GM18502 (cell line): Measurements from ENCODE around the gene MYO5A.
"Not testable (repeated sequence)": the region's sequence is repeated elsewhere in the genome, so short reads cannot be mapped to it uniquely, and the experiment has no call there.

Experiments used
- ATAC-seq: cut with Tn5 transposase; IDR thresholded peaks from one replicate; pipeline ENCODE4 v1.9.1; 2021; ENCODE audit warnings: mild to moderate bottlenecking; ENCODE audit not compliant: unreplicated experiment, poor library complexity

MYO5A gene

DNA sequence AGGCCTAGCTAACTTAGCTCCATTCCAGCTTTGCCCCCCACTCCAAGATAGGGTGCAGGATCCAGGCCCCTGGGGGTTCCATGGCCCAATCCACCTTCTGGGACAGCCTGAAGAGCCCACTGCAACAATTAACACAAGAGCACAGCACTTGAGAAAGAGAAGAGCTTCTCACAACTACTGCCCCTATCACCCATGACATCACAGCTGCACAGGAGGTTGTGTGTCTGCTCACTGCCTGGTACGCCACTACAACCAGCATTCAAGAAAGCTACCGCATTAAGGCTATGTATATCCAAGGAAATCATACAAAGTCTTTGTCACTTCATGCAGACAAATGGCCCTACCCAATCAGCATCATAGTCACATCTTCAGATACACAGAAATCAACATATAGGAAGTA lies 62.0 kb downstream of the MYO5A start:
- ATAC-seq: no peak

DNA sequence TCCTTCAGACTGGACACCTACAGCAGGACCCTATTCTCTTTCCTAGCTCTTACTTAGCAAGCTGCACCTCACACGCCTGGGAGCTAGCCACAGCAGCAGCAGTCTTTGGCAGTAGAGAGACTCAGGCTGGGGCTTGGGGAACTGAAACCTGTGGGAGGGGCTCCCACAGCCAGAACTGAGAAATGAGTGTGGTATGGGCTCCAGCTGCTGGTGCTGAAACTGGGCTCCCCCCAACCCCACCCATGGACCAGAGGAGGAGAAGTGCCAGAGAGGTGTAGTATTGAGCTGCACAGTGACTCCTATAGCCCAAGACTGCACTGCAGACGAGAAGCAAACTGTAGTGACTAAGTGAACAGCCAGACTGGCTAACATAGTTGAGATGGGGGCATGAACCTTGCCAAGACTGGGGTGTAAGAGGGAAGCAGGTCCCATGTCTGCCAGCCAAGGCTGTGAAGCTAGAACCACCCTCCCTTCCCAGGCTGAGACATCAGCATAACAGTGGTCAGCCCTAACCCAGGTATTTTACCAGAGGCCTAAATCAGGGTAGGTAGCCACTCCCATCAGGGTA lies 62.5 kb downstream of the MYO5A start:
- peak; percentile 93 for ATAC-seq

DNA sequence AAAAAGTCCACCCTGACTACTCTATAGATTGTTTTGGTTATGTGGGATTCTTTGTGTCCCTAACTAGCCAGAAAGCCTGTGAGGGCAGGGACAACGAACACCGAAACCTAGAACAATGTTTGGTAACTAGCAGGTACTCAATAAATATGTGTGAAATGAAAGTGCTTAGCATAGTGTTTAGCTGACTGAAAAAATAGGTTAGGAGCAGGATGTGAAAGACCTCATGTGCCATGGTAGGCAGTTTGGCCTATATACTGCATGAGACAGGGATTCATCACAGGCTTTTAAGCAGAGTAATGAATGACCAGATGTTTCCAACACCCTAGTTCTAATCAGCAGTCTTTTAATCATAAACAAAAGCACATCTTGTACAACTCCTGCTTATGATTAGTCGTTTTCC lies 64.2 kb downstream of the MYO5A start:
- ATAC-seq: peak; percentile 63

DNA sequence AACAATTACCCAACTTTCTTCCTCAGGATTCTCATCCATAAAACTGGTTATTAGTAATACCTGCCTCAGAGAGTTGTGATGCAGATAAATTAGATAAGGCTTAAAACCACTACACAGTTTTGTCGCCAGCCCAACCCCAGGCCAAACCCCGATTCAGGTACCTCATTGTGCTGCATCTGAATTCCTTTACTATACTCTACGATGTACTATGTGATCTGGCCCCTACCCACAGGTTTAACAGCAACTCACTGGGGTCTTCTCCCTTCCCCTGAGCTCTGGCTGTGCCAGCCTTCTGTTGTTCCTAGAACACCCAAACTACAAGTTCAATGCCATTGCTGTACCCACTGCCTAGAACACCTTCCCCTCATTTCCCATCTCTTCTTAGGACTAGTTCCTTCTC lies 64.6 kb downstream of the MYO5A start:
- ATAC-seq: no peak

DNA sequence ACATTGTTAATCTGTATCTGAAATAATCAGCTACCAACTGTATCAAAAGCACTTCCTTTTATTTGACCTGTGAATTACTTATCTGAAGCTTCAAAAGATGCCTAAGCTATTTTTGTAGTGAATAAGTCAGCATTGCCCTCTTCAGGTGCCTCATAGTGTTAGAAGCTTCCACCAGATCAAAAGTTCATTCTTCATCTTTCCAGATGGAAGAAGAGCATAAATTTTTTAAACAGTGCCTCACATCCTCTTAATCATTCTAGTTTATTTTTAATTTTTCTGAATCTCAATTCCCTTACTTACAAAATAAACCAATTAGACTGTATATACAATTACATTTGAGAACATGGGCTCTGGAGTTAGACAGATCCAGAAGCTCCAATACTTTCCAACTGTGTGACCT lies 65.0 kb downstream of the MYO5A start:
- no peak for ATAC-seq

DNA sequence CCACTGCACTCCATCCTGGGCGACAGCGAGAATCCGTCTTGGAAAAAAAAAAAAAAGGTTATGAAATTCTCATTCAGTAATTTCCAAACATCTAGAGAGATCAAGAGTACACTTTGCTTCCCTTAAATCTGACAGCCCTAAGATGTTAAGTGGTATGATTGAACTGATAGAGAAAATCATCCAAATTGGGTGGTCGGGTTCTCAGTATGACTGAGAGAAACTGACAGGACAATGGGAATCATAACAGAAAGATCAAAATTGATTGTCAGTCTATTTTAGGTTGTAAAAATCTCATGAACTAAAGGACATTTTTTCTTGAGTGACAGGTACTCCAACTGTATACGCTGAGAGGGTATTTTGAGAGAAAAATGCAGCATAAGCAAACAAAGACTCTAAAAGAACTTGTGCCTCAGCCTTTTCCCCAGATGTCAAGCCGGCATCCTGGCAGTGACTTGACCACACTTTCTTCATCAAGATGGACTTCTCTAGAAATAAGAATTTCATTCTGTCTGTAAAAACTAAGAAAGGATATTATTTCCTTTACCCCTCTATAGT lies 65.8 kb downstream of the MYO5A start:
- no peak for ATAC-seq

DNA sequence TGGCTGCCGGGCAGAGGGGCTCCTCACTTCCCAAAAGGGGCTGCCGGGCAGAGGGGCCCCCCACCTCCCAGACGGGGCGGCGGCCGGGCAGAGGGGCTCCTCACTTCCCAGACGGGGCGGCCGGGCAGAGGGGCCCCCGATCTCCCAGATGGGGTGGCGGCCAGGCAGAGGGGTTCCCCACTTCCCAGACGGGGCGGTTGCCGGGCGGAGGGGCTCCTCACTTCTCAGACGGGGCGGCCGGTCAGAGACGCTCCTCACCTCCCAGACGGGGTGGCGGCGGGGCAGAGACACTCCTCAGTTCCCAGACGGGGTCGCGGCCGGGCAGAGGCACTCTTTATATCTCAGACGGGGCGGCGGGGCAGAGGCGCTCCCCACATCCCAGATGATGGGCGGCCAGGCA lies 69.0 kb downstream of the MYO5A start:
- not testable (repeated sequence) for ATAC-seq

DNA sequence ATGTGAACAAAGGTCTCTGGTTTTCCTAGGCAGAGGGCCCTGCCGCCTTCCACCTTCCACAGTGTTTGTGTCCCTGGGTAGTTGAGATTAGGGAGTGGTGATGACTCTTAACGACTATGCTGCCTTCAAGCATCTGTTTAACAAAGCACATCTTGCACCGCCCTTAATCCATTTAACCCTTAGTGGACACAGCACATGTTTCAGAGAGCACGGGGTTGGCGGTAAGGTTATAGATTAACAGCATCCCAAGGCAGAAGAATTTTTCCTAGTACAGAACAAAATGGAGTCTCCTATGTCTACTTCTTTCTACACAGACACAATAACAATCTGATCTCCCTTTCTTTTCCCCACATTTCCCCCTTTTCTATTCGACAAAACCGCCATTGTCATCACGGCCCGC lies 69.4 kb downstream of the MYO5A start:
- ATAC-seq: not testable (repeated sequence)

DNA sequence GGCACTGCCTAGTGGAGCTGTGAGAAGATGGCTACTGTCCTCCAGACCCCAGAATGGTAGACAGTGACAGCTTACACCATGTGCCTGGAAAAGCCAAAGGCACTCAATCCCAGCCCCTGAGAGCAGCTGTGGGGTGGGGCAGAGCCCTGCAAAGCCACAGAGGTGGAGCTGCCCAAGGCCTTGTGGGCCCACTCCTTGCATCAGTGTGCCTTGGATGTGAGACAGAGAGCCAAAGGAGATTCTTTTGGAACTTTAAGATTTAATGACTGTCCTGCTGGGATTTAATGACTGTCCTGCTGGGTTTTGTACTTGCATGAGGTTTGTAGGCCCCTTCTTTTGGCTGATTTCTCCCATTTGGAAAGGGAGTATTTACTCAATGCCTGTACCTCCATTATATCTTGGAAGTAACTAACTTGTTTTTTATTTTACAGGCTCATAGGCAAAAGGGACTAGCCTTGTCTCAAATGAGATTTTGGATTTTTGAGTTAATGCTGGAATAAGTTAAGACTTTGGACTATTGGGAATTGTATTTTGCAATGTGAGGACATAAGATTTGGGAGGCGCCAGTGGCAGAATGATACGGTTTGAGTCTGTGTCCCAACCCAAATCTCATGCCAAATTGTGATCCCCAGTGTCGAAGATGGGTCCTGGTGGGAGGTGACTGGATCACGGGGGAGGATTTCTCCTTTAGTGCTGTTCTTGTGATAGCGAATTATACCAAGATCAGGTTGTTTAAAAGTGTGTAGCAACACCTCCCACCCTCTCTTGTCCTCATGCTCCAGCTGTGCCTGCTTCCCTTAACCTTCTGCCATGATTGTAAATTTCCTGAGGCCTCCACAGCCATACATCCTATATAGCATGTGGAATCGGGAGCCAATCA lies 80.4 kb downstream of the MYO5A start:
- ATAC-seq: no peak

DNA sequence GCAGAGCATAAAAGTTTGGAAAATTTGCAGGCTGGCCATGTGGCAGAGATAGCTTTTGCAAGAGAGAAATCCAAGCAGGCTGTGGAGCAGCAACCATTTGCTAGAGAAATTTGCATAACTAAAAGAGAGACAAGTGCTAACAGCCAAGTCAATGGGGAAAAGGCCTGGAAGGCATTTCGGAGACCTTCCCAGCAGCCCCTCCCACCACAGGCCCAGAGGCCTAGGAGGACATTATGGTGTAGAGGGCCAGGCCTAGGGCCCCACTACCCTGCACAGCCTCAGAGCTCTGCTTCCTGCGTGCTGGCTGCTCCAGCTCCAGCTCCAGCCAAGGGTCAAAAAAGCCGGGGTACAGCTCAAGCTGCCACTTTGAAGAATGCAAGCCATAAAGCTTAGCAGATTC lies 82.7 kb downstream of the MYO5A start:
- no peak for ATAC-seq

DNA sequence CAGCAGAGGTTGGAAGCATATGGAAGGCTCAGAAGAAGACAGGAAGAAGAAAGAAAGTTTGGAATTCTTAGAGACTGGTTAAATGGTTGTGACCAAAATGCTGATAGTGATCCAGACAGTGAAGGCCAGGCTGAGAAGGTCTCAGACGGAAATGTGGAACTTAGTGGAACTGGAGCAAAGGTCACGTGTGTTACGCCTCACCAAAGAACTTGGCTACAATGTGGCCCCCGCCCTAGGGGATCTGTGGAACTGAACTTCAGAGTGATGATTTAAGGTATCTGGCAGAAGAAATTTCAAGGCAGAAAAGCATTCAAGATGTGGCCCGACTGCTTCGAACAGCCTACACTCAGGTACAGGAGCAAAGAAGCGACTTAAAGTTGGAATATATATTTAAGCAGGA lies 83.1 kb downstream of the MYO5A start:
- ATAC-seq: no peak

DNA sequence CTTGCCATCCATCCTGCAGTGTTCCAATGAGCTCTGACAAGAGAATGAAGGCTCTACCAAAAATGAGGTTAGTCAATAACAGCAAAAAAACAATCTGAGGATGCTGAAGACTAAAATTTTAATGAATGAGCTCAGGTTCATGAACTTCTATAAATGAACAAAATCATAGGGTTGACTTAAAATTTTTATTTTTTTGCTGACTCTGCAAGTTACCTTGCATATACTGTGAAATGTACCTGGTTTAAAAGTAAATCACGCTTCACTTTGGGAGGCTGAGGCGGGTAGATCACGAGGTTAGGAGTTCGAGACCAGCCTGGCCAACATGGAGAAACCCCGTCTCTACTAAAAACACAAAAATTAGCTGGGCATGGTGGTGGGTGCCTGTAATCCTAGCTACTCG lies 85.5 kb downstream of the MYO5A start:
- ATAC-seq: not testable (repeated sequence)

DNA sequence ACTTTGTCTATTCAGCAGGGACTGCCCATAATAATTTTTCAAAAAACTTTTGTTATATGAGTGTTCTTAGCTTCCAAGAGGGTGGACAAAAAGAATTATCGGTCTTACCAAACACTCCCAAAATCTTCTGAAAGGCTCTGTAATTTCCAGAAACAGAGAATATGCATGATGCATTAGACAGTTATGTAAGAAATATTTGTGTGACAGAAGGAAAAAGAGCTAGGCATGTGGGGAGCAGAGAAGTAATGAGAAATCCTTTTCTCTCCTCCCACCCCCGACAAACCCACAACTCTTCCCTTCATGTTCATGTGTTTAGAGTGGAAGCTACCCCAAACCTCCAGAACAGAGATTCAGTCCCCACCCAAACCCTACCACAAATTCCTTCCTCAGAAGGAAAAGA lies 86.8 kb downstream of the MYO5A start:
- ATAC-seq: no peak

DNA sequence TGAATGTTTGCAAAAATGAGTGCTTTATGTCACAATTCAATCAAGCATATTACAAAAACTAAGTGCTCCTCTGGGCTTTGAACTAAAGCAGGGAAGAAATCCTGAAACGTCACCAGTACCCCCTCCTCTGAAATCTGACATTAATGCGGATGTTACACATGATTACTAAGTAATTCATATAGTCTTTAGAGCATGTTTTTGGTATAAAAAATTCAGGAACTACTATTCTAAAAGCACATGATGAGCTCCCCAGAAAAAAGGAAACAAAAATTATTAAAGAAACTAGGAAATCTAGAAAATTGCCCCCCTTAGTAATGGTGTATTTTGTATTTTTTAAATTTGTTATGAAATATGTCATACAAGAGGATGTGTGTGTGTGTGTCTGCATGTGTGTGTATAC lies 87.7 kb downstream of the MYO5A start:
- ATAC-seq: no peak

DNA sequence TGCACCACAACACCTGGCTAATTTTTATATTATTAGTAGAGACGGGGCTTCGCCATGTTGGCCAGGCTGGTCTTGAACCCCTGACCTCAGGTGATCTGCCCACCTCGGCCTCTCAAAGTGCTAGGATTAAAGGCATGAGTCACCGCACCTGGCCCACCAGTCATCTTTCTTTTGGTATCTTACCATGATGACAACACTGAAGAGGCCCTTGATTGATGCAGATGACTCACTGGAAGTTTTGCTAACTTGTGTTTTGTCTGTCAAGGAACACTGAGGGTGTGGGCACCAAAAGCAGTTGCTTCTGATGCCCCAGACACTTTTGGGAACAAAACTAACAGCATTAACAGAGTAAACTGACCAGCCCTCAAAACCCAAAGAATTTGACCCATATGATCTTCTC lies 88.3 kb downstream of the MYO5A start:
- ATAC-seq: no peak

DNA sequence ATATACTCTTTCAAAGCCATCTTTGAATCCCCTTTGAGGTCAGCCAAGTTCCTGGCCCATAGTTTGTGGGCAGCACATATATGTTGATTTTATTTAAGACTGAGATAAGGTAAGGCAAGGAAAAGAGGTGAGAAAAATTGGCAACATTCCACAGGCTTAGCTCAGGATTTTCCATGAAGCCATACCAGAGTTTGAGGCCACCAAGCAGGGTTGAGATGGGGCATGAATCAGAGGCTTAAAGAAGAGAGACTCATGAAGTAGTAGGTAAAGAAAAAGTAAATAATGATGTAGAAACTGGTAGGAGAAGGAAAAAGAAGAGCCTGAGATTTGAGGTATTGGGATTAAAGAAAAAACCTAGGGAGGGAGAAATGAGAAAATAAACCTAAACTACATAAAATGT lies 89.2 kb downstream of the MYO5A start:
- no peak for ATAC-seq

DNA sequence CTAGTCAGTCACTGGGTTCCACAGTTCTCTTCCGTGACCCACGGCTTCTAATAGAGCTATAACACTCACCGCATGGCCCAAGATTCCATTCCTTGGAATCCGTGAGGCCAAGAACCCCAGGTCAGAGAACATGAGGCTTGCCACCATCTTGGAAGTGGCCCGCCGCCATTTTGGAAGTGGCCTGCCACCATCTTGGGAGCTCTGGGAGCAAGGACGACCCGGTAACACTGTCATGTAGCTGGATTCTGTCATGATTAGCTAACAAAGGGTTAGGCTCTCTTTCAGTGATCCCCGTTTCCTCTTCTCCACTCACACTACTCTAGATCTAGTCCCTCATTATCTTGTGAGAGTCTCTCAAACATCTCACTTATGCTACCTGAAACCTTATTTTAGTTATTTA lies 89.6 kb downstream of the MYO5A start:
- ATAC-seq: not testable (repeated sequence)

DNA sequence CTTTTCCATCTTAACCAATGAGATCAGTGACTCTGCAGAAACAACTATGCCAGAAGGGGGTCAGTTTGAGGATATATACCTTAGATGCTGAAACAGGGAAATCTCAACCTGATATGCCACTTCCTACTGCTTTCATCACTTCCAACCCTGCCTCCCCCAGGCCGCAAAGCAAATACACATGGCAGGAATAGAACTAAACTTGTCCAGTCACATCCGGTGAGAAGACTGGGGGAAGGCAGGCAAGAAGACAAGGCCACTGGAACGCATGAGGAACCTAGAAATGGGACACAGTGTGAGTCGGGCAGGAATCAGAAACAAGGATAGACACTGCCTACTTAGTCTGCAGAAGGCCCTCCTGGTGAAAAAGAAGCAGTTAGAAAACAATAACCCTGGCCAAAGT lies 90.6 kb downstream of the MYO5A start:
- peak; percentile 58 for ATAC-seq

DNA sequence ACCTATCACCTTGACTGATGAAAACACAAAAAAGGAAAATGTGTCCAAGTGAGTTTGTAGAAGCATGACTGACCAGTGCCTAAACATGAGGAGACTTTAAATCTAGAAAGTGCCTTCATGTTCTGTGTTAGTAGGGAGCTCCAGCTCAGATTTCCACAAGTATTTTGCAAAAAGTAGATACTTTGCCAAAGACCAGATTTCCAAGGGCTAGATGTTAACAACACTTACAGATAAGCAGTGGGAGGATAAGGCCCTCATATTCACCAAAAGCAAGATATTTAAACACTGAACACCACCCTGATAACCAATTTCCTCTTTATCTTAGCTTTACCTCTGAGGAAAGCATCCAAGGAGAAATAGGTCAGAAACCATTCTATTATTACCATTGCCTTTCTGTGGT lies 91.0 kb downstream of the MYO5A start:
- ATAC-seq: no peak

DNA sequence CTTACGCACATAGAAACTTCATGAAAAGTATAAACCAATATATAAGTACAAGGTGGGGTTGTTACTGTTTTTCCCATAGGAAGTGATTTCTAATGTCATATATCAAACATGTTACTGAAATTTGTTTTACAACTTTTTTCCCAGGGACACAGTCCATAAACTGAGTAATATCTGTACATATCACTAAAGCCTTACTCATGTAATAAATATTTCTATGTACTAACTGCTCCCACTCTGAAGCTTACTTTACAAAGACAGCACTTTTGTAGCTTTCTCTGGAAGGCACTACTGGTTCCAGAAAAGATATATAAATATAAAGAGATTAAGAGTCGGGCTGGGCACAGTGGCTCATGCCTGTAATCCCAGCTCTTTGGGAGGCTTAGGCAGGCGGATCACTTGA lies 91.7 kb downstream of the MYO5A start:
- ATAC-seq: no peak

DNA sequence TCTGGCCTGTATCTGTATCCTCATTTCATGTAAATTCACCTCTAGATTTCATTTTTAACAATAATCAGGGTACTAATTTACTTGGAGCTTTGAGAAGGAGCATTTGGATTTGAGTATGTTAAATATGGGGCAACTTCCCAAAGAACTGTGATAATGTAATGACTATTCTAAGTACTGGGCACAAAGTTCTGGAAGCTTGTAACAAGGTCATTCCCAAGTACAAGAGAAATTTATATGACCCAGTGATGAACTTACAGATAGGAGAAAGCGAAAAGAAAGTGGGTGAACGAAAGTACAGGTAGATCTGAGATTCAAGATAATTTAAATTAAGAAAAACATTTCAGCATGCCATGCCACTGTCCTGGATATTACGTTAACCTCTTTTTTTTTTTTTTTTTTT lies 93.8 kb downstream of the MYO5A start:
- no peak for ATAC-seq

DNA sequence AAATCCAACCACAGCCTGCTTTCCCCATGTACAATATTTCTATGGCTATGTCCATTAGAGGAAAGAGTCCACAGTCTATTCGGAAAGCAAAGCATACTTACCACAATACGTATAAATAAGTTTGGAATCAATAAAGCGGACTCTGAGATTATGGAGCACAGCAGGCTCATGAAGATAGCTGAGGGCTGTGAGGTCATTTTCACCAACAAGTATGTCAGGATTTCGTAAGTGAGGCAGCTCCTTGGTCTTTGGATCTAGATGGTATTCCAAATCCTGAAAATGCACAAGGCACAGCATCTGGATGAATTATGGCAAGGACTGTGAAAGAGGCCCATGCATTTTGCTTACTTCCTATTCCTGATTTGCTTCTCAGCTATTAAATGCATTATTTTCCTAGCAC lies 100.4 kb downstream of the MYO5A start:
- ATAC-seq: no peak
